C4-2B (cell line): ENCODE results near the gene HOXC5.

Experiments used
- CTCF ChIP-seq: fragments of 450-650 bp; conservative IDR thresholded peaks from 2 replicates; pipeline ENCODE4 v1.5.1; 2017; ENCODE audit warnings: mild to moderate bottlenecking
- ZFX ChIP-seq: fragments of 450-650 bp; IDR thresholded peaks from 2 replicates; pipeline ENCODE4 v1.6.1; 2017

- TF ChIP-seq CTCF (no peak), ZFX (no peak)
These were observed 40.4 kb upstream of the HOXC5 start for GRCh38 chr12:53992377-53992889.
